HG02943 (cell line): Measurements from ENCODE around the gene TJAP1.
"Not testable (repeated sequence)": the region's sequence is repeated elsewhere in the genome, so short reads cannot be mapped to it uniquely, and the experiment has no call there.

Experiments used
- ATAC-seq: cut with Tn5 transposase; IDR thresholded peaks from one replicate; pipeline ENCODE4 v1.9.1; 2021; ENCODE audit warnings: mild to moderate bottlenecking, low read depth, moderate library complexity; ENCODE audit not compliant: unreplicated experiment

Gene TJAP1

DNA sequence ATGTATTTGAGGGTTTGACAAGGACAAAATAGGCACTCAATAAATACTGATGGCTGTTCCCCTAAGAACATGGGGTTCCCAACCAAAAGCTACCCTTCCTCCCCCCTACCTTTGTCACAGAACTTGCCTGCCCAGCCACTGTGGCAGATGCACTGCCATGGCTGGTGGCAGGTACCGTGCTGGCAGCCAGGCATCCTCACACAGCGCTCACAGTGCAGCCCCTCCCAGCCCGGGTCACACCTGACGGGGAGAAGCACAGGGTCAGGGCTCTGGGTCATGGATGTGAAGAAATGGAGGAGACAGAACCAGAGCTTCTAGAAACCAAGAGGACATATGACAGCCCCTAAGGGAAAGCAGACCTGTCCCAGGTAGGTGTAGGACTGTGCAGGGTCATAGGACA is 24.5 kb upstream of the TJAP1 start:
- no peak for ATAC-seq

- ATAC-seq: no peak
These were observed 23.5 kb upstream of the TJAP1 start for GRCh38 chr6:43453831-43454230.

- no peak for ATAC-seq
These were observed 23.1 kb upstream of the TJAP1 start for GRCh38 chr6:43454290-43454695.

GRCh38 chr6:43454696-43455530 is 22.5 kb upstream of the TJAP1 start:
- ATAC-seq: no peak

DNA sequence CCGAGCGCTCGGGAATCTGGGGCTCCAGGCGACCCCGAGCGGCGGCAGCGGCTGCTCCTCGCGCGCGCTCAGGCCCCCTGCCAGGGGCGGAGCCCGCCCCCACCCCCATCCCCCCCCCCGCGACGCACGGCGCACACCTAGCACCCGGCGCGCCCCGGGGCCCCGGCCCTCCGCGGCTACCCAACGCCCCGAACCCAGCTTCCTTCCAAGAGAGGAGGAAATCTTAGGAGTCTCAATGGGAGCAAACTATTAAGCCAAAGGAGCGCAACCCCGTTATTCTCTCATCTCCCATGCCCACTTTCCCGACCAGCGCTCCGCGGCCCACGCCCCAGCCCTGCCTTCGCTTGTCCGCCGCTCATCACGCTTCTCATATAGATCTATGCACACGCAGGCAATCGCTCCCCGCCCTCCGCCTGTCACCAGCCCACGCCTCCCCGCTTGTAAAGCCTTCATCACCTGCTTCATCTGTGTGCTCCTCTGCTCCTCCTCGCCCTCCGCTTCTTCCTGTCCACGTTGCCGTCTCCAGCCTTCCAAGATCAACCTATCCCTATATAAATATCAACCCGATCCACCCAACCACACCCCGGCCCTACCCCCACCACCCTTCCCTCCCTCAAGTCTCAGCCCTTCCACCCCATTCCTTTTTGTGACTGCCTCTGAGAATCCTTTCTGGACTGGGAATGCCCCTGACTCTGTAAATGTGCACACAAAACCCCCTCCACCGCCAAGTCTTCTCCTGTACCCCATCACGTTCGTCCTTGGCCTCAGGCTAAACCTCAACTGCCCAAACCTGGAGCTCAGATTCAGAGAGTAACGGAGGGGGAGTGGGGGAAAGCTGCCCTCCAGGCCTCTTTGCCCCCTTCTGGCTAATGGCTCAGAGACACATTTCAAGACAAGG is 21.6 kb upstream of the TJAP1 start, which contains the start of gene DLK2:
Gene DLK2, minus strand, starts transcription at position 18 of the 898 bp plus-strand sequence. CDS start 723 bp downstream, outside the sequence.
- ATAC-seq: no peak

DNA sequence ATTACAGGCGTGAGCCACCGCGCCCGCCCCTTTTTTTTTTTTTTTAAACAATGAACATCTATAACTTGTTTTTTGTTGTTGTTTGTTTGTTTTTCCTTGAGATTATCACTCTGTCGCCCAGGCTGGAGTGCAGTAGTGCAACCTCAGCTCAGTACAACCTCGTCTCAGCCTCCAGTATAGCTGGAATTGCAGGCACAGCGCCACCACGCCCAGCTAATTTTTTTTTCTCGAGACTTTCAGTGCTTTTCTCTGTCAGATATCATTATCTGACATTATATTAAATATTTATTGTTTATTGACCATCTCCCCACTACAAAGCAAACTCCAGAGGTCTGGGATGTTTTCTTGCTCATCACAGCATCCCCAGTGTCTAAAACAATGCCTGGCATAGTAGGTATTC is 19.7 kb upstream of the TJAP1 start:
- ATAC-seq: no peak

DNA sequence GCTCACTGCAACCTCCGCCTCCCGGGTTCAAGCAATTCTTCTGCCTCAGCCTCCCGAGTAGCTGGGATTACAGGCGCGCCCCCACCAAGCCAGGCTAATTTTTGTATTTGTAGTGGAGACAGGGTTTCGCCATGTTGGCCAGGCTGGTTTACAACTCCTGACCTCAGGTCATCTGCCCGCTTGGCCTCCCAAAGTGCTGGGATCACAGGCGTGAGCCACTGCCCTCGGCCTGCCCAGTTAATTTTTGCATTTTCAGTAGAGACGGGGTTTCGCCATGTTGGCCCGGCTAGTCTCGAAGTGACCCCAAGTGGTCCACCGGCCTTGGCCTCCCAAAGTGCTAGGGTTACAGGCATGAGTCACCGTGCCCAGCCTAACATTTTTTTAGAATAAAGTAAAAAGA is 19.2 kb upstream of the TJAP1 start:
- ATAC-seq: not testable (repeated sequence)

GRCh38 chr6:43459535-43459934 is 17.8 kb upstream of the TJAP1 start:
- ATAC-seq: no peak

- ATAC-seq: no peak
These were observed 17.3 kb upstream of the TJAP1 start for GRCh38 chr6:43460032-43460431.

DNA sequence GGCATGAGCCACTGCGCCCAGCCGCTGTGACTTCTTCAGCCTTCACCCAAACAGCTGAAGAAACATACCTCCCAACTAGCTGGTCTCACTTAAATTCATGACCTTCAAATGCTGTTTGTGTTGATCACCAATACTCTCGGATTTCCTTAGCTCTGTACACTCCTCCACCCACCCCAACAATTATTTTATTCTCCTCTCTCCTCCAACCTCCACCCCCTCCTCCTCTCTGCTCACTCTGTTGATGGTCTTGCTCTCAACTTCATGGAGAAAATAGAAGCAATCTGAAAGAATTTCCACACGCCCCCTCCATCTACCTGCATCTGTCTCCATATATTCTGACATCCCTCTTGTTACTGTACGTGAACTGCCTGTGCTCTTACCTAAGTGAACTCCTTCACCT is 15.4 kb upstream of the TJAP1 start:
- no peak for ATAC-seq

DNA sequence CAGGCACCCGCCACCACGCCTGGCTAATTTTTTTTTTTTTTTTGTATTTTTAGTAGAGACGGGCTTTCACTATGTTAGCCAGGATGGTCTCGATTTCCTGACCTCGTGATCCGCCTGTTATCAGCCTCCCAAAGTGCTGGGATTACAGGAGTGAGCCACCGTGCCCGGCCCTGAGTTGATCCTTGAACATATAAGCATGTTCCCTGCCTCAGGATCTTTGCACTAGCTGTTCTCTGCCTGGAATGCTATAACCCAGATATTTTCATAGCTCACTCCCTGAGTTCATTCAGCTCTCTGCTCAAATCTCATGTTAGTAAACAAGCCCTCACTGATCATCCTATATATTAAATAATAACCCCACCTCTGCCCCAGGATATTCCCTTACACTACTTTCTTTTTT is 13.0 kb upstream of the TJAP1 start:
- no peak for ATAC-seq

GRCh38 chr6:43465948-43466347 is 11.4 kb upstream of the TJAP1 start:
- no peak for ATAC-seq

DNA sequence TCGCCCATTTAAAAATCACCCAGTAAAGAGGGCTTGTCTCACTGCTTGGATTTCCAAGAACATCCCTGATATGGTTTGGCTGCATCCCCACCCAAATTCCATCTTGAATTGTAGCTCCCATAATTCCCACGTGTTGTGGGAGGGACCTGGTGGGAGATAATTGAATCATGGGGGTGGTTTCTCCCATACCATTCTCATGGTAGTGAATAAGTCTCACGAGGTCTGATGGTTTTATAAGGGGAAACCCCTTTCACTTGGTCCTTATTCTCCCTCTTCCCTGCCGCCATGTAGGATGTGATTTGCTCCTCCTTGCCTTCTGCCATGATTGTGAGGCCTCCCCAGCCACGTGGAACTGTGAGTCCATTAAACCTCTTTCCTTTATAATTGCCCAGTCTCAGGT is 10.1 kb upstream of the TJAP1 start:
- ATAC-seq: not testable (repeated sequence)

DNA sequence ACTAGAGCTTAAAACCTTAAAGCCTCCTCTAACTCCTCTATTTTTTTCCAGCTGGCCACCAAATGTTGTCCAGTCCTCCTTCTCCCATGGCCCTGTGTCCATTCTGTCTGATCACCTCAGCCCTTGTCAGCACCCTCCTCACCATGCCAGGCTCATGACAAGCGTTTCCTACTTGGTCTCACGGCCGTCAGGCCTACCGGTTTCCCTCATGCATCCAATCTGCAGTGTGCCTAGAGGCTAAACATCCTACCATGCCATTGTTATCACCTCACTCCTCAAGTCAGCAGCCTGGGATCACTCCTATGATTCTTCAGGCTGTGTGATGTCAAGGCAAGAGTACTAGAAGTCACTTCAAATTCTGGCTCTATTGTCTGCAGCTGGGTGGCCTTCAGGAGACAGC is 9.6 kb upstream of the TJAP1 start:
- ATAC-seq: no peak

DNA sequence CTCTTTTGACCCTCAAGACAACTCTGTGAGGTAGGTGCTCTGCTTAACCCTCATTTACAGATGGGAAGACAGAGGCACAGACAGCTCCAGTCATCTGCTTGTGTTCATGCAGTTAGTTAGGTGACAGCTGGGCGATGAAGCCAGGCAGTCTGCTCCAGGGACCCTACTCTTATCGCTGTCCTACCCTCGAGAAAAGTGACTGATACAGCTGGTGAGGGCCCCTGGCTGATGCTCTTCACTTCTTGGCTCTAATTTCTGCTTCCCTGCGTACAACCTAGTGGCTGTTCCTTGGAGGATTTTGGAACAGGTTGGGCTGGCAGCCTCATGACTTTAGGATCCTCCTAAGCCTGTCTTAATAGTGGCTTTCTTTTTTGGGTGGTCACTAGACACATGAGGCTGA is 9.1 kb upstream of the TJAP1 start:
- no peak for ATAC-seq

DNA sequence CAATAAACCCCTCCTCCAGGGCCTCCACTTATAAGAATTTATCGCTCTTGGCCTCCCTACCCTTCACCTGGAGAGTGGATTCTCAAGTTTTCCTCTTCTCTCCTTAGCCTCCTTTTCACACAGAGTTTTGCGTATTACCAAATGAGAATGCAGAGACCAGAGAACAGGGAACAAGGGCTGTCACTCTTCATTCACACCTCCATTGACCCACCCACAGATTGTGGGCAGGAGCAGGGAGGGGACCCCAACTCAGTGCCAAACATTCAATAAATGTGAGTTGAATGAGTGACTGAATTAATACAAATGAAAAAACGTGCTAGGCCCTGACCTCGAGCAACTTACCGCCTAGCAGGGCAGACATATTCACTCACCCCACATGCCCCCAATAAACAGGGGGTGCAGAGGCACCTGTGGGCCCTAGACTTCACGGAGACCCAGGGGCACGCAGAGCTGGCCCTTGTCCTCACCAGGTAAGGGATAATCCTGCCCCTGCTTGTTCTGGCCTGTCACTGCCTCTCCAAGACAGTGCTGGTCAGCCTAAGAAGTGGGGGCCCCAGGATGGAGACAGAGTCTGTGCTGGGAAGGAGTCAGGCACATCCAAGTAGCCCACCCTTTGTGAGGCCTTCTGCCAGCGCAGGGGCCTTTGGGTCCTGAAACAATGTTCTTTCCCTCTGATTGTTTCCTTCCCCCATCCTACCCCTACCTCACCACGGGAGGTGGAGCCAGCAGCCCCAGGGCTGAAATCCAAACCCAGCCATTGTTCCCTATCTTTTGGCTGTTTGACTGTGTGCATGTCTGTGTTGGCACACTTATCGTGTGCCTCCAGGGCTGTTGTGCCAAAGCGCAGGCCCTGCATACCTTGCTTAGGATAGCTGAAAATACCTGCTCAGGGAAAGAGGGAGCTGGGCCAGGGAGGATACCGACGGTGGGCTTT is 8.4 kb upstream of the TJAP1 start:
- ATAC-seq: no peak

- no peak for ATAC-seq
These were observed 7.4 kb upstream of the TJAP1 start for GRCh38 chr6:43469947-43470346.

- ATAC-seq: no peak
These were observed 6.0 kb upstream of the TJAP1 start for GRCh38 chr6:43471399-43471798.

- no peak for ATAC-seq
These were observed 4.9 kb upstream of the TJAP1 start for GRCh38 chr6:43472515-43472914.

GRCh38 chr6:43475516-43475915 is 1.9 kb upstream of the TJAP1 start:
- ATAC-seq: no peak
